Measurements from ENCODE around the gene FBXW11.

DNA sequence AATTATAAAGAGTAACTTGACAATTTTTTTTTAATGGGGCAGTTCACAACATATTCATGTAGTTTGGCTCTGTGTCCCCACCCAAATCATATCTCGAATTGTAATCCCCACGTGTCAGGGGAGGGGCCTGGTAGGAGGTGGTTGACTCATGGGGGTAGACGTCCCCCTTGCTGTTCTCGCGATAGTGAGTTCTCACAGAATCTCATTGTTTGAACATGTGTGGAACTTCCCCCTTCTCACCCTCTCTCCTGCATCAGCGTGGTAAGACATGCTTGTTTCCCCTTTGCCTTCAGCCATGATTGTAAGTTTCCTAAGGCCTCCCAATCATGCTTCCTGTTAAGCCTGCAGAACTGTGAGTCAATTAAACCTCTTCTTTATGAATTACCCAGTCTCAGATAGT is 40.7 kb downstream of the FBXW11 start:
- TF ChIP-seq POLR2A (IDR thresholded peaks at IDR 0.05; ENCODE audit: low read length) = no peak
- TF ChIP-seq, protein P1, sequence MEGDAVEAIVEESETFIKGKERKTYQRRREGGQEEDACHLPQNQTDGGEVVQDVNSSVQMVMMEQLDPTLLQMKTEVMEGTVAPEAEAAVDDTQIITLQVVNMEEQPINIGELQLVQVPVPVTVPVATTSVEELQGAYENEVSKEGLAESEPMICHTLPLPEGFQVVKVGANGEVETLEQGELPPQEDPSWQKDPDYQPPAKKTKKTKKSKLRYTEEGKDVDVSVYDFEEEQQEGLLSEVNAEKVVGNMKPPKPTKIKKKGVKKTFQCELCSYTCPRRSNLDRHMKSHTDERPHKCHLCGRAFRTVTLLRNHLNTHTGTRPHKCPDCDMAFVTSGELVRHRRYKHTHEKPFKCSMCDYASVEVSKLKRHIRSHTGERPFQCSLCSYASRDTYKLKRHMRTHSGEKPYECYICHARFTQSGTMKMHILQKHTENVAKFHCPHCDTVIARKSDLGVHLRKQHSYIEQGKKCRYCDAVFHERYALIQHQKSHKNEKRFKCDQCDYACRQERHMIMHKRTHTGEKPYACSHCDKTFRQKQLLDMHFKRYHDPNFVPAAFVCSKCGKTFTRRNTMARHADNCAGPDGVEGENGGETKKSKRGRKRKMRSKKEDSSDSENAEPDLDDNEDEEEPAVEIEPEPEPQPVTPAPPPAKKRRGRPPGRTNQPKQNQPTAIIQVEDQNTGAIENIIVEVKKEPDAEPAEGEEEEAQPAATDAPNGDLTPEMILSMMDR (IDR thresholded peaks at IDR 0.05) = no peak
- no peak for TF ChIP-seq MAFK (IDR thresholded peaks at IDR 0.05; ENCODE audit: partially characterized antibody)
- TF ChIP-seq RARB (CRISPR knock-in tag; IDR thresholded peaks at IDR 0.05) = no peak
- no peak for TF ChIP-seq ELK1 (IDR thresholded peaks at IDR 0.05; ENCODE audit: low read depth, low read length)
- TF ChIP-seq MAX (IDR thresholded peaks at IDR 0.05) = no peak
- TF ChIP-seq ESRRA (IDR thresholded peaks at IDR 0.05; ENCODE audit: borderline replicate concordance, low read length) = no peak
- no peak for TF ChIP-seq BHLHE40 (IDR thresholded peaks at IDR 0.05; ENCODE audit: low read depth, low read length)
- no peak for TF ChIP-seq POLR2AphosphoS2 (conservative IDR thresholded peaks at IDR 0.05; ENCODE audit: low read length)
- no peak for TF ChIP-seq REST (IDR thresholded peaks at IDR 0.05)
- TF ChIP-seq MAZ (IDR thresholded peaks at IDR 0.05; ENCODE audit: borderline replicate concordance, low read depth, low read length) = no peak
- TF ChIP-seq JUN (IDR thresholded peaks at IDR 0.05) = no peak
- TF ChIP-seq RFX5 (IDR thresholded peaks at IDR 0.05) = no peak
